Erythroblast (primary cell): ENCODE results near the gene POLL.
"Not testable (repeated sequence)": the region's sequence is repeated elsewhere in the genome, so short reads cannot be mapped to it uniquely, and the experiment has no call there.

Experiments
- DNase-seq, 2 experiments: peaks; one replicate each; lab custom pipeline; 2025; lab: John Stamatoyannopoulos, UW
- GATA1 ChIP-seq: IDR thresholded peaks from 2 replicates; pipeline ENCODE4 v1.6.1; 2011; ENCODE audit warnings: low read depth, mild to moderate bottlenecking, control low read depth, low read length, moderate library complexity
- POLR2A ChIP-seq: IDR thresholded peaks from 2 replicates; pipeline ENCODE4 v1.6.1; 2011; ENCODE audit warnings: mild to moderate bottlenecking, low read length

POLL gene

DNA sequence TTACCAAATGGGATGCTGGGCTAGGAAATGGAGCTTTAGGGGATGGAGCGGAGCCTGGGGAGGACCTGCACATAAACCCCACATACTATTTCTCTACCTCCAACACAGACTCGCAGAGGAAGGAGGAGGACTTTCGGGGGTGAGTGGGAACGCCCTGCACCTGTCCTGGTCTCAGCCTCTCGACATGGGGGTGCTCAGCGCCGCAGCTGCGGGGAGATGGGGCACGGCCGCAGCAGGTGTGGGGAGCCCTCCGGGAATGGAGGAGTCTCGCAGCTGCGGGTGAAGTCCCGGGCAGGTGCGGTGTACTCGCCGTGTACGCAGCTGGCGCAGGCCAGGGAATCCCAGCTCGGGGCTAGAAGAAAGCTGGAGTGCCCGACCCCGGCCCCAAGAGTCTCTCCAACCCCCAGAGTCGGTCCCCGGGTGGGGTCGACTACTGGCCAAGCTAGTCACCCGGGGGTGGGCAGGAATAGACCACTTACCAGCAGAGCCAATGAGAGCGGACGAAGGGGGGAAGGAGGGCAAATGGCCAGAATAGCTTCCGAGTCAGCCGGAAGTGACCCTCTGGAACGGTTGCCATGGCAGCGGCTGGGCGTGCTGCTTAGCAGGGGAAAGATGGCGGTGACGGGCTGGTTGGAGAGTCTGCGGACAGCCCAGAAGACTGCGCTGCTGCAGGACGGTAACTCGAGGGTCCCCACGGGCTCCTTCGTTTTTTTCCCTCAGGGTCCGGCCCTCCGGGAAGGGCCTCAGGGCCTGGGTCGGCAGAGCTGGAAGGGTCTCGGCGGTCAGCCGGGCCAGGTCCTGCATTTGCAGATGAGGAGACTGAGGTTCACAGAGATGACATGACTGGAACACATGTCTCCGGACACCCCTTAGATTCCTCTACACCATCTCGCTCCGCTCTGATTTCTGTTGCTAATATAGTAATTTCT lies at the start of gene POLL, which contains the start of gene DPCD:
Gene POLL, minus strand, starts transcription at position 533 of the 929 bp plus-strand sequence. CDS start 897 bp downstream, outside the sequence.
Gene DPCD, plus strand, starts transcription at position 597 of the 929 bp plus-strand sequence. Its CDS starts 16 bp downstream, at position 613.
- TF ChIP-seq GATA1 (no peak), POLR2A (peak; percentile 65)
- peak; percentile 95 for DNase-seq

DNA sequence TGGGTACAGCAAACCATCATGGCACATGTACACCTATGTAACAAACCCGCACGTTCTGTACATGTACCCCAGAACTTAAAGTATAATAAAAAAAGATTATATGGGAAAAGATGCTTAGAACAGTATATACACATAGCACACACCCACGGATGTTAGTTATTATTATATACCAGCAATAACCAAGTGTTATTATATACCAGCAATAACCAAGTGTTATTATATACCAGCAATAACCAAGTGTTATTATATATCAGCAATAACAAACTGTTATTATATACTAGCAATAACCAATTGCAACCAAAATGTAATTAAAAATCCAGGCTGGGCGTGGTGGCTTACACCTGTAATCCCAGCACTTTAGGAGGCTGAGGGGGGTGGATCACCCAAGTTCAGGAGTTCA lies 45.5 kb upstream of the POLL start:
- DNase-seq = not testable (repeated sequence)

DNA sequence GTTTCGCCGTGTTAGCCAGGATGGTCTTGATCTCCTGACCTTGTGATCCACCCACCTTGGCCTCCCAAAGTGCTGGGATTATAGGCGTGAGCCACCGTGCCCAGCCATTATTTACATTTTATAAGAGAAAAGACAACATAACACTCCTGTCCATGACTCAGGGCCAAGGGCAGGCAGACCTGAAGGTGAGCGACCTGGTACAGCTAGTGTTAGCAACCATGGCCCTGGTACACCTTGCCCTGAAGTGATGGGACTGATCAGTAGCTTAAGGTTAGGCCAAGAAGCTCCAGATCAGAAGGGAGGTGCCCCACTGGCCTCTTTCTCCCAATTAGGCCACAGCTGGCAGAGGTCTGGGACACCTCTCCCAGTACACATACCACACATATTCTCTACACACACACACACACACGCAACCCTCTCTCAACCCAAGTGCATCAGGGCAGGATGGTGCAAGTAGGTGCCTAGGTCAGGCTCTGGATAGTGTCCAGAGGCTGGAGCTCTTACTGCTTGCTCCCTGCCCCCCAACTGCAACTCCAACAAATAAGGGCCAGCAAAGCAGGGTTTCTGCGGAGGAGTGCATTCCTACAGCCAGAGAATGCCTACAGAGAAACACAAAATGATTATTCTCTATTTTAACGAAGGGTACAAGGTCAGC lies 43.9 kb upstream of the POLL start:
- no peak for TF ChIP-seq POLR2A
- DNase-seq = no peak

DNA sequence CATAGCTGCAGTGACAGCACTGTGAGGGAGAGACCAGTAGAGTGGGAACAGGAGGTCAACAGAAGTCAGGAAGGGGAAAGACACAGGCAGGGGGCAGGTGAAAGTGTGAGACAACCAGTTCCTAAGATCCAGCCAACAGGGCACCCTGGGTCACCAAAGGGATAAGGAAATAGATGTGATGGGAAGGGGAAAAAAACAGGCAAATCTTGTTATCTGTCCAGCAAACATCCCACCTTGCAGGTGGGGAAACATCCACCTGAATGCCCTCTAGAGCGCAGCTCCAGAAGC lies 42.5 kb upstream of the POLL start:
- no peak for TF ChIP-seq POLR2A
- no peak for TF ChIP-seq GATA1
- DNase-seq = no peak

DNA sequence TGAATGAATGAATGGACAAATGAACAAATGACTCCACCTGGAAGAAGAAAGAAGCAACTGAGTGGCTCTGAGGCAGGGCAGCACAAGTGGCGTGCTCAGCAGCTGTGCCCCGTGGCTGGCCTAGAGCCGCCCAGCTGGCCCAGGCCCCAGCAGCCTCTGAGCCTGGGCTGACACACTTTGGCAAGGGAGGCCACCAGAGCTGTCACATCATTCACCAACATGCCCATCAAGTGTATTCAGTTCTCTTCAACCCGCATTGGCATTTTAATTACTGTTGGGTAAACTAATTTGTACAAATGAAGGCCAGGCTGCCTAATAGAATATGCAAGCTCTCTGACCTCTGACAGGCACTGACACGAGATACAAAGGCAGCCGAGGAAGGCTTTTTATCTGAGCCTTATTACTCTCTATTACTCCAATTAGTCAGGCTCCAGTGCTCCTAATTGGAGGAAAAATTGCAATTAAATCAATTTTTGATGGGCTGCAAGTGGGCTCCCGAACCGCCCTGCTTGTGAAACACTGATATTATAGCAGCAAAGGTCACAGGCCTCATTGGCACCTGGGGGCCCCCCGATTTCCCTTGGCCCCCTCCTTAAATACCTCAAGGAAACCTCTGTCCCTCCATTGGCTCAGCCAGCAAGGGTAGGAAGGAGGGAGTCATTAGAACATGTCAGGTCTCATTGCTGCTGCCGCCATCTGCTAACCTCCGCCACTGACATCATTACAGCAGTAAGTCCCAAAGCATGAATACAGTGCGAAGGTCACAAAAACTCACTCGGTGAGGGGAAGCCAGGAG lies 42.0 kb upstream of the POLL start:
- no peak for TF ChIP-seq GATA1
- no peak for TF ChIP-seq POLR2A
- DNase-seq = no peak

DNA sequence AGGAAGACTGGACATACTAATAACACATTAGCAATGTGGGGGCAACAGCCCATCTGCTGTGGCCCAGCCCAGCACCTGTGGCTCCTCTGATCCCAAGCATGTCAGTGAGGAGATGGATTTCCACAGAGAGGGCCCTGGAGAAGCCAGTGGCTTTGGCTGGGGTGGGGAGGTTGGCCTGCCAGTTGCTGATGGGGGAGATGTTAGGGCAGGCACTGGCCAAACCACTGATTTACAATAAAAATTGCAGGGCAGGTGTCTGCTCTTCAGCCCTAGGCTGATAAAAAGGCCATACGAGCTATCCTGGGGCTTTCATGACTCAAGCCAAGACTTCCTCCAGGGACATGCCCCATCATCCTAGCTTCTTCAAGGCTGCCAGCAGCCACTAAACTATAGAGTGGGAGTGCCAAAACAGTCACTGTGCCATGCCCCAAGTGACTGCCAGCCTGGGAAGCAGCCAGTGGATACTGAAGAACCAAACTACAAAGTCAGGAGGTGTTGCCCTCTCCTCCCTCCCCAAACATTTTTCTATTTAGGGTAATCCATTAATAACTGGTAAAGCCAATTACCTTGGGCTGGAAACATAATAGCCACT lies 37.9 kb upstream of the POLL start:
- DNase-seq = no peak
- TF ChIP-seq POLR2A = no peak
- TF ChIP-seq GATA1 = no peak

DNA sequence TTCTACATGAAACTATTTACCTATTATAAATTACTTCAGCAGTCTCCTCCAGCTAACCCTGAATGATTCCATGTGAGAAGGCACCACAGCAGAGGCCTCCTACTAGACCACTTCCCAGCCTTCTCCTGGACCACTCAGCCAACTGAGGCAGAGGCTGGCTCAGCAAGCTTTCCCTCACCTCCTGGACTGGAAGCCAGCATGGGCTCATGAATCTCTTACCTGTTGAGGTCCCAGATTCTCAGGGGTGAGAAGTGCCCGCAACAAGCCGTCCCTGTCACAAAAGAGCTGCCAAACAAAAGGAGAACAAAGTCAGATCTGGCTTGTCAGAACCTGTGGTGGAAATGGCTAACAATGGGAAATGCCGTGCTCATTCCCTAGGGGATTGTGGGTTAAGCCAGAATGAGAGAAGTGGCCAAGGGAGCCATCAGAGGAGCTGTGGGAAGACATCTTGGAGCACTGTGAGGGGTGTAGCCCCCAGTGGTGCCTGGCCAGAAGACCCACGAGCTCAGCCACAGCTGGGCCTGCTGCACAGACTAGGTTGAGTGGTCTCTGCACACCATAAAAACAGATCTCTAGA lies 36.6 kb upstream of the POLL start:
- DNase-seq = no peak

DNA sequence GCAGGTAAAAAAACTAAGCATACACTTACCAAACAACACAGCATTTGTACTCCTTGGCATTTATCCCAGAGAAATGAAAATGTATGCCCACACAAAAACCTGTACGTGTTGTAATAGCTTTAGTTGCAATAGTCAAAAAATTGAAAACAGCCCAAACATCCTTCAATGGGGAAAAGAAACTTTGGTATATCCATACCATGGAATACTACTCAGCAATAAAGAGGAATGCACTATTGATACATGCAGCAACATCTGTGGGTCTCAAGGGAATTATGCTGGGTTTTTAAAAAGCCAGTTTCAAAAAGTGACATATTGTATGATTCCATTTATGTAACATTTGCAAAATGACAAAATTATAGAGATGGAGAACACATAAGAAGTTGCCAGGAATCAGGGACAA lies 35.5 kb upstream of the POLL start:
- DNase-seq = no peak
- TF ChIP-seq GATA1 (no peak), POLR2A (no peak)

More for the DNA sequence above, 36.6 kb upstream of the POLL start:
- TF ChIP-seq POLR2A (no peak), GATA1 (no peak)

DNA sequence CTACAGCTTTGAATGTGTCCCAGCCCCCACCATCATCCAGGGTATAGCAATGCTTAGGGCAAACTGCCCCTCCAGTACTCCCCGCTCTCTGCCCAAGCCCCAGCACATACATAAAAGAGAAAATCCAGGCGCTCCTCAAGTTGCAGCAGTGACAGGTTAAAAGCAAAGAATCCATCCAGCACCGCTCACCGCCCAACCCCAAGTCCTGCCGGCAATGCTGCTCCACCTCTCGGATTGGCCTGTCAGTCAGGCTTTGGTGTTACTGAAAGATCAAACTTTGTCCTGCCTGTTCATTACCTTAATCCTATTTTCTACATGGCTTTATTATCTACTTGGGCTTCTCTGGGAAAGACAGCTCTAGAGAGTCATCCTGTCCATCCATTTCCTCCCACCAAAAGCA lies 31.9 kb upstream of the POLL start:
- DNase-seq = no peak
- no peak for TF ChIP-seq GATA1
- TF ChIP-seq POLR2A = no peak

DNA sequence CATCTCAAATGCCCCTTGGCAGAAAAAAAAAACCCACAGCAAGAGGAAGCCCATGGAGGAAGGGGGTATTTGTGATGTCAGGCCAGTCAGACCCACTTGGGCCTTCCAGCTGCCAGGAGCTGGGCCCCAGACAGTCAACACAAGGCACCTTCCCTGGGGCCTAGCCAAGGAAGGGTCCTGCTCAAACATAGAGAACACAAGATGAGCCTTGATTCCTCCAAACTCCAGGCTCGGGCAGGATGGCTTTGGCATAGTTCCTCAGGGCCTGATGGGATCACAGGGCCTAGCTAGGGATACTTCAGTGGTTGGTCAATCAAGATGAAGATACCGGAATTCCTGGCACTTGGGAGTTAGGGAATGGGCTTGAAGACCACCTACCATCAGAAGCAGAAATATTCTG lies 30.8 kb upstream of the POLL start:
- TF ChIP-seq POLR2A = no peak
- TF ChIP-seq GATA1 = no peak
- DNase-seq = no peak

DNA sequence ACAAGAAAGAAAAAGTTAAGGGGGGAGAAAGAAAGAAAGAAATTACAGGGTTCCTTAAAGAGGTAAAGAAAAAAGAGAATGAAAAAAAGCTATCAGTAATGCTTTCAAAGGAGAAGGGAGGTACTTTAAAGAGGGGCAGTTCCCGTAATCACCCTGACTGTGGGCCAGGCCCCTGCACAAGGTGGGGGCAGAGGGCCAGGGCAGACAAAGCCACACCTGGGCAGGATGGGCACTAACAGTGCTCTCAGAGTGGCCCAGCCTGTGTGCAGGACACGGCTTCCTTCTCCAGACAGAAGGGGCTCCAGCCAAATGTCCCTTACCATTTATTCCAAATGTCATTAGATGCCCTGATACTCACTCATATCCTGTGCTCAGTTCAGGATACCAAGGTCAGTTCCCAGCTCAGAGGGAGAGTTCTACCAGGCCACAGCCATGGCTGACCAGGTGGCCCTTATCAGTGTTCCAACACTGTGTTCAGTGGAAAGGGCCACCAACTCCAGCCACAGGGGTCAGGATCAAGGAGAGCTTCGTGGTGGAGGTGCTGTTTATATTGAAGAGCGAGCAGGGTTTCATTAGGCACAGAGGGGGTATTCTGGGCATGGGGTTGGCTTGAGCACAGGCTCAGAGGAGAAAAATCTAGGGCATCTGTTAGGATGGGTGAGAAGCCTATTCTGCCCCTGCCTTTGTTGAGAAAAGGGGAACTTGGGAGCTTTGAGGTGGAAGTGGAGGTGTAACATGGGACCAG lies 29.9 kb upstream of the POLL start:
- no peak for DNase-seq
- TF ChIP-seq GATA1 = no peak
- TF ChIP-seq POLR2A = no peak

DNA sequence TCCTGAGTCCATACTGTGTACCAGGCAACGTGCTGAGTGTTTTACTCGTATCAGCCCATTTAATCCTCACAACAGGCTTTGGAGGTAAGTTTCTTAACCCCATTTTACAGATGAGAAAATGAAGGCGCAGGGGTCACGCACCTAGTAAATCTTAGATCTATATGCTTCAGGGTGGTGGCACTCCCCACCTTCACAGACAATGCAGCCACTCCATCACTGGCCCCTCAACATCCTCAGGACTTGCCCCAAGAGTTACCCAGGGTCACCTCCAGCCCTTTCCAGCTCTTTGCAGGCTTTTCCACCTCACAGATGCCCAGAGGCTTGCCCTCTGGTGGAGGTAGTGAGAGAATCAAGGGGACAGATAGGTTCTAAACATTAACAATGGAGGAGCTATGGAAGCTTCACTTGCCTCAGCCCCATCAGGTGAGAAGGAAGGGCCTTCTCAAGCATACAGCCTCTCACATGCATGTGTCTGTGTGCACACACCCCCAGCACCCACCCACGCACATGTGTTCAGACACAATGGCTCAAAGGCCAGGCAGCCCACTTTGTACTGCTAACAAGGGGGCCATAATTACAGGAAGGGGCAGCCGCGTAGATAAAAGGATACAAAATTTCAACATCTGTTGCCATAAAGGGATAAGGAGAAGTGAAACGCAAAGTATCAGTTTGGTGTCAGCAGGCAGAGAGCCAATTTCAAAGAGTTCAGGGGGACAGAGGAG lies 29.2 kb upstream of the POLL start:
- no peak for DNase-seq
- TF ChIP-seq GATA1 (no peak), POLR2A (no peak)
